HG02973 (cell line): Measurements from ENCODE around the gene ITPK1.
A peak's percentile ranks its signal among the peaks of the same experiment; 100 is the strongest.
"Not testable (repeated sequence)": the region's sequence is repeated elsewhere in the genome, so short reads cannot be mapped to it uniquely, and the experiment has no call there.

Experiments used
- ATAC-seq: cut with Tn5 transposase; IDR thresholded peaks from one replicate; pipeline ENCODE4 v1.9.1; 2021; ENCODE audit warnings: moderate library complexity; ENCODE audit not compliant: unreplicated experiment

Gene ITPK1

GRCh38 chr14:93131257-93131820 lies 15.6 kb upstream of the ITPK1 start:
- not testable (repeated sequence) for ATAC-seq

GRCh38 chr14:93128725-93129459 lies 13.2 kb upstream of the ITPK1 start:
- ATAC-seq = no peak

- no peak for ATAC-seq
Measured at GRCh38 chr14:93126111-93126510, 10.4 kb upstream of the ITPK1 start.

GRCh38 chr14:93122826-93123225 lies 7.1 kb upstream of the ITPK1 start:
- ATAC-seq = no peak

GRCh38 chr14:93121030-93121834 lies 5.5 kb upstream of the ITPK1 start:
- no peak for ATAC-seq

- ATAC-seq = no peak
Measured at GRCh38 chr14:93120517-93120916, 4.8 kb upstream of the ITPK1 start.

GRCh38 chr14:93116676-93117200 lies 1.0 kb upstream of the ITPK1 start:
- ATAC-seq = no peak

GRCh38 chr14:93115069-93115820 lies 480 bp downstream of the ITPK1 start:
- ATAC-seq = peak; percentile 70

GRCh38 chr14:93114713-93115068 lies 1.0 kb downstream of the ITPK1 start:
- no peak for ATAC-seq

- ATAC-seq = no peak
Measured at GRCh38 chr14:93114068-93114710, 1.5 kb downstream of the ITPK1 start.

GRCh38 chr14:93113678-93114067 lies 2.1 kb downstream of the ITPK1 start:
- no peak for ATAC-seq

GRCh38 chr14:93112891-93113677 lies 2.6 kb downstream of the ITPK1 start:
- ATAC-seq = no peak

GRCh38 chr14:93111541-93111940 lies 4.2 kb downstream of the ITPK1 start:
- ATAC-seq = not testable (repeated sequence)

- ATAC-seq = no peak
Measured at GRCh38 chr14:93110856-93111419, 4.8 kb downstream of the ITPK1 start.

- no peak for ATAC-seq
Measured at GRCh38 chr14:93109572-93110481, 5.9 kb downstream of the ITPK1 start.

- no peak for ATAC-seq
Measured at GRCh38 chr14:93108105-93108504, 7.6 kb downstream of the ITPK1 start.

GRCh38 chr14:93107453-93107852 lies 8.3 kb downstream of the ITPK1 start:
- no peak for ATAC-seq

GRCh38 chr14:93106541-93107156 lies 9.1 kb downstream of the ITPK1 start:
- no peak for ATAC-seq
